Measurements from ENCODE around the gene AZI2. TPM values are rescaled to one million over a fixed set of nuclear protein-coding genes. Genes with fewer than 3 reads are reported as not detected.
A peak's percentile ranks its signal among the peaks of the same experiment; 100 is the strongest.

AZI2 gene
- 54.0 and 59.4 TPM in 2 replicates for total RNA-seq (ENCODE audit: low replicate concordance)
- long read RNA-seq, full-length matches to known transcripts = 91 of 103 reads
- long read RNA-seq, partial matches to known transcripts = 6 of 103 reads
- long read RNA-seq, other reads (novel, unspliced or antisense) = 6 of 103 reads

GRCh38 chr3:28348629-28349468 is at the start of gene AZI2, which contains the start of gene ZCWPW2:
Gene AZI2 (minus strand): TSS chr3:28348824. CDS start chr3:28340617, 8,207 bp downstream.
Gene ZCWPW2 (plus strand): TSS chr3:28348721. CDS start chr3:28413069, 64,348 bp downstream.
- peak; percentile 52 for TF ChIP-seq CTCF (conservative IDR thresholded peaks at IDR 0.05)
- H3K27ac Mint-ChIP-seq = peak within 1 kb of the TSS; percentile 98
- peaks cover 35% of the 10 kb centered on the region for H3K4me1 Mint-ChIP-seq (ENCODE audit: unreplicated experiment)
- H3K36me3 Mint-ChIP-seq = peaks cover 8% of the 10 kb centered on the region
- no peaks in the 10 kb centered on the region for H3K9me3 Mint-ChIP-seq
- H3K27me3 Mint-ChIP-seq = no peaks in the 10 kb centered on the region
- peak; percentile 96 for DNase-seq (ENCODE audit: extremely low spot score, unreplicated experiment)
- peak within 1 kb of the TSS; percentile 98 for H3K4me3 Mint-ChIP-seq

GRCh38 chr3:28388978-28389377 is 40.4 kb upstream of the AZI2 start:
- no peak for DNase-seq (ENCODE audit: extremely low spot score, unreplicated experiment)
- peak; percentile 32 for TF ChIP-seq CTCF (conservative IDR thresholded peaks at IDR 0.05)
- Mint-ChIP-seq H3K27ac (no peak overlapping the region), H3K36me3 (no peaks in the 10 kb centered on the region), H3K4me3 (no peak overlapping the region), H3K4me1 (ENCODE audit: unreplicated experiment) (no peaks in the 10 kb centered on the region), H3K9me3 (no peaks in the 10 kb centered on the region), H3K27me3 (no peaks in the 10 kb centered on the region)

GRCh38 chr3:28386049-28386448 is 37.4 kb upstream of the AZI2 start:
- DNase-seq (ENCODE audit: extremely low spot score, unreplicated experiment) = no peak
- Mint-ChIP-seq H3K36me3 (no peaks in the 10 kb centered on the region), H3K27me3 (no peaks in the 10 kb centered on the region), H3K27ac (no peak overlapping the region), H3K4me3 (no peak overlapping the region), H3K9me3 (no peaks in the 10 kb centered on the region), H3K4me1 (ENCODE audit: unreplicated experiment) (no peaks in the 10 kb centered on the region)
- TF ChIP-seq CTCF (conservative IDR thresholded peaks at IDR 0.05) = no peak

- Mint-ChIP-seq H3K4me1 (ENCODE audit: unreplicated experiment) (no peaks in the 10 kb centered on the region), H3K36me3 (no peaks in the 10 kb centered on the region), H3K4me3 (no peak overlapping the region), H3K9me3 (no peaks in the 10 kb centered on the region), H3K27me3 (no peaks in the 10 kb centered on the region), H3K27ac (no peak overlapping the region)
- TF ChIP-seq CTCF (conservative IDR thresholded peaks at IDR 0.05) = no peak
- DNase-seq (ENCODE audit: extremely low spot score, unreplicated experiment) = no peak
Measured at GRCh38 chr3:28376424-28376823, 27.8 kb upstream of the AZI2 start.

GRCh38 chr3:28349469-28350000 is 911 bp upstream of the AZI2 start:
- Mint-ChIP-seq H3K4me1 (ENCODE audit: unreplicated experiment) (peaks cover 35% of the 10 kb centered on the region), H3K4me3 (peak overlapping the region; percentile 98), H3K9me3 (no peaks in the 10 kb centered on the region), H3K36me3 (peaks cover 10% of the 10 kb centered on the region), H3K27me3 (no peaks in the 10 kb centered on the region), H3K27ac (peak overlapping the region; percentile 98)
- TF ChIP-seq CTCF (conservative IDR thresholded peaks at IDR 0.05) = no peak
- no peak for DNase-seq (ENCODE audit: extremely low spot score, unreplicated experiment)

Data from type B pancreatic cell (in vitro differentiated cells).